Measurements from ENCODE around the gene GCGR. TPM values are rescaled to one million over a fixed set of nuclear protein-coding genes. Genes with fewer than 3 reads are reported as not detected.

Gene GCGR
- polyA plus RNA-seq, 1 of the 3 experiments (the other 2 are of a cell fraction), result not detected

DNA sequence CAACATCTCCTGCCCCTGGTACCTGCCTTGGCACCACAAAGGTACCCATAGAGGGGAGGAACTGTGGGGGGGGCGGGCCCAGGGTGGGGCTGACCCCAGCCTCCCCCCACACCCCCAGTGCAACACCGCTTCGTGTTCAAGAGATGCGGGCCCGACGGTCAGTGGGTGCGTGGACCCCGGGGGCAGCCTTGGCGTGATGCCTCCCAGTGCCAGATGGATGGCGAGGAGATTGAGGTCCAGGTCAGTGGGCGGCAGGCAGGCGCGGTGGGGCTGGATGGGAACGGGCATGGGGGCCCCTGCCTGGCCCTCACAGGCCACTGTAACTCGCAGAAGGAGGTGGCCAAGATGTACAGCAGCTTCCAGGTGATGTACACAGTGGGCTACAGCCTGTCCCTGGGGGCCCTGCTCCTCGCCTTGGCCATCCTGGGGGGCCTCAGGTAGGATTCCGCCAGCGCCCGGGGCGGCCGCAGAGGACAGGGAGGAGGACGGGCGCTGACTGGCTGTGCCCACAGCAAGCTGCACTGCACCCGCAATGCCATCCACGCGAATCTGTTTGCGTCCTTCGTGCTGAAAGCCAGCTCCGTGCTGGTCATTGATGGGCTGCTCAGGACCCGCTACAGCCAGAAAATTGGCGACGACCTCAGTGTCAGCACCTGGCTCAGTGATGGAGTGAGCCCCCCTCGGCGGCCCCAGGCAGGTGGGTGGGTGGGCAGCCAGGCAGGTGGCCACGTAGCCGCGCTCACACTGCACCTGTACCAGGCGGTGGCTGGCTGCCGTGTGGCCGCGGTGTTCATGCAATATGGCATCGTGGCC lies 7.1 kb downstream of the GCGR start:
- H3K4me1 ChIP-seq (ENCODE audit: control insufficient read depth in 1 of 2, insufficient read depth in 2 of 2, low read depth in 1 of 2, low read length in 1 of 2), result peaks cover 0 to 44% of the 10 kb centered on the region in 2 experiments; a peak in 1 of 4 replicates
- 73% methylated on average over 26 of the region's 42 CpGs for WGBS (ENCODE audit: low lambda C conversion rate)
- H3K27ac ChIP-seq (ENCODE audit: low read depth in 2 of 2, low read length in 1 of 2), result no peak overlapping the region
- no peak overlapping the region for H2AFZ ChIP-seq (ENCODE audit: low read depth)
- TF ChIP-seq, protein P1, sequence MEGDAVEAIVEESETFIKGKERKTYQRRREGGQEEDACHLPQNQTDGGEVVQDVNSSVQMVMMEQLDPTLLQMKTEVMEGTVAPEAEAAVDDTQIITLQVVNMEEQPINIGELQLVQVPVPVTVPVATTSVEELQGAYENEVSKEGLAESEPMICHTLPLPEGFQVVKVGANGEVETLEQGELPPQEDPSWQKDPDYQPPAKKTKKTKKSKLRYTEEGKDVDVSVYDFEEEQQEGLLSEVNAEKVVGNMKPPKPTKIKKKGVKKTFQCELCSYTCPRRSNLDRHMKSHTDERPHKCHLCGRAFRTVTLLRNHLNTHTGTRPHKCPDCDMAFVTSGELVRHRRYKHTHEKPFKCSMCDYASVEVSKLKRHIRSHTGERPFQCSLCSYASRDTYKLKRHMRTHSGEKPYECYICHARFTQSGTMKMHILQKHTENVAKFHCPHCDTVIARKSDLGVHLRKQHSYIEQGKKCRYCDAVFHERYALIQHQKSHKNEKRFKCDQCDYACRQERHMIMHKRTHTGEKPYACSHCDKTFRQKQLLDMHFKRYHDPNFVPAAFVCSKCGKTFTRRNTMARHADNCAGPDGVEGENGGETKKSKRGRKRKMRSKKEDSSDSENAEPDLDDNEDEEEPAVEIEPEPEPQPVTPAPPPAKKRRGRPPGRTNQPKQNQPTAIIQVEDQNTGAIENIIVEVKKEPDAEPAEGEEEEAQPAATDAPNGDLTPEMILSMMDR (IDR thresholded peaks at IDR 0.05), result no peak
- no peaks in the 10 kb centered on the region for H3K36me3 ChIP-seq (replicated peaks in 1 of 2; ENCODE audit: control insufficient read depth in 1 of 2, insufficient read depth in 2 of 2, low read length in 1 of 2)
- H4K20me1 ChIP-seq (ENCODE audit: insufficient read depth), result no peaks in the 10 kb centered on the region
- POLR2A ChIA-PET, result no interaction called here
- DNase-seq, result no peak
- no peaks in the 10 kb centered on the region for H3K9me2 ChIP-seq
- CTCF ChIA-PET, result interaction anchor here (0.7 to 7.3 kb wide), 8 partner anchors 16 to 85 kb away, joined by 3 to 60 read pairs (median 3); partner anchors contain the start of gene MCRIP1
- H3K27me3 ChIP-seq (ENCODE audit: insufficient read depth), result peaks cover 50% of the 10 kb centered on the region
- no peak overlapping the region for H3K9ac ChIP-seq
- no peak overlapping the region for H3K4me2 ChIP-seq
- H3F3A ChIP-seq (replicated peaks; ENCODE audit: insufficient read depth), result no peaks in the 10 kb centered on the region
- H3K9me3 ChIP-seq, result no peaks in the 10 kb centered on the region
- H3K79me2 ChIP-seq (ENCODE audit: insufficient read depth), result no peaks in the 10 kb centered on the region
- no peak overlapping the region for H3K4me3 ChIP-seq (ENCODE audit: low read depth in 2 of 2, low read length in 1 of 2)

DNA sequence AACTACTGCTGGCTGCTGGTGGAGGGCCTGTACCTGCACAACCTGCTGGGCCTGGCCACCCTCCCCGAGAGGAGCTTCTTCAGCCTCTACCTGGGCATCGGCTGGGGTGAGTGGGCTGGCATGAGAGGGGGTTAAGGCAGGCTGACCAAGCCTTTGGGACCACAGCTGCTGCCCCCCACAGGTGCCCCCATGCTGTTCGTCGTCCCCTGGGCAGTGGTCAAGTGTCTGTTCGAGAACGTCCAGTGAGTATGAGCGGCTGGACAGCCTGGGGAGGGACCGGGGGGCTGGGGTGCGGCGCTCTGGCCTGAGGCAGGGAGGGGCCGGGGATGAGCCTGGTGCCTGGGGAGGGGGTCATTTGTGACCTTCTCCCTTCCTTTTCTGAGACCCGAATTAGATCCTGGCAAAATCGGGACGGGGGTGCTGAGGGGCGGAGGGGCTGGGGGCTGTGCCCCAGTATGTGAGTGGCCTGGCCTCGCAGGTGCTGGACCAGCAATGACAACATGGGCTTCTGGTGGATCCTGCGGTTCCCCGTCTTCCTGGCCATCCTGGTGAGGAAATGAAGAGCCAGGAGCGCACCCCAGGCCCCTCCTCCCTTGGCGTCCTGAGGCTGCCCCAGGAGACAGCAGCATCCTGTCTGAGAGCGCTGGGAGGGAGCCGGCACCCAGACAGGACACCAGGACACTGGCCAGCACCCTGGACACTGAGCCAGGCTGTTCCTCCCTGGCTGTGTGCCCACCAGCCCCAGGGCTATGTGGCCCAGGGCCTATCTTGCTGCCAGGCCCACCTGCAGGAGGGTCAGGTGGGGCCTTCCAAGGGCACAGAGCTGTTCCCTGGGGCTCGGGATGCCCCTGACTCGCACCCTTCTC lies 8.0 kb downstream of the GCGR start:
- Histone ChIP-seq H3K9ac (no peak overlapping the region), H4K20me1 (ENCODE audit: insufficient read depth) (no peaks in the 10 kb centered on the region), H3K9me2 (no peaks in the 10 kb centered on the region), H3K9me3 (no peaks in the 10 kb centered on the region), H3F3A (replicated peaks; ENCODE audit: insufficient read depth) (no peaks in the 10 kb centered on the region), H3K4me2 (no peak overlapping the region), H3K4me1 (ENCODE audit: control insufficient read depth in 1 of 2, insufficient read depth in 2 of 2, low read depth in 1 of 2, low read length in 1 of 2) (peaks cover 0 to 41% of the 10 kb centered on the region in 2 experiments; a peak in 1 of 4 replicates), H3K27ac (ENCODE audit: low read depth in 2 of 2, low read length in 1 of 2) (peak overlapping the region in 1 of 2 experiments; percentile 17; a peak in 1 of 4 replicates), H2AFZ (ENCODE audit: low read depth) (no peak overlapping the region), H3K36me3 (replicated peaks in 1 of 2; ENCODE audit: control insufficient read depth in 1 of 2, insufficient read depth in 2 of 2, low read length in 1 of 2) (no peaks in the 10 kb centered on the region), H3K4me3 (ENCODE audit: low read depth in 2 of 2, low read length in 1 of 2) (no peak overlapping the region), H3K79me2 (ENCODE audit: insufficient read depth) (no peaks in the 10 kb centered on the region), H3K27me3 (ENCODE audit: insufficient read depth) (peaks cover 42% of the 10 kb centered on the region)
- TF ChIP-seq MXI1 (IDR thresholded peaks at IDR 0.05; ENCODE audit: low read depth, low read length) (0 out of 2 replicates have a peak, but pooled peaks have one; percentile 15), ELF1 (IDR thresholded peaks at IDR 0.05) (no peak), TEAD4 (IDR thresholded peaks at IDR 0.05; ENCODE audit: borderline replicate concordance, insufficient read depth) (no peak), GATA2 (CRISPR knock-in tag; IDR thresholded peaks at IDR 0.05) (peak; percentile 63; the same call in 1 of the 2 replicates), EP300 (IDR thresholded peaks at IDR 0.05; ENCODE audit: borderline replicate concordance in 1 of 2, low read depth in 1 of 2, low read length in 1 of 2) (peak in 1 of 2 experiments; percentile 71; a peak in 2 of 4 replicates), EZH2phosphoT487 (IDR thresholded peaks at IDR 0.05; ENCODE audit: borderline replicate concordance, low read depth) (no peak), RCOR1 (IDR thresholded peaks at IDR 0.05; ENCODE audit: low read length) (peak; percentile 55; the same call in 1 of the 2 replicates)
- WGBS (ENCODE audit: low lambda C conversion rate), result 42% methylated on average over 22 of the region's 24 CpGs
- DNase-seq, result peak; percentile 88
- ChIA-PET POLR2A (no interaction called here), CTCF (interaction anchor here (0.7 to 7.3 kb wide), 13 partner anchors 10 to 86 kb away, joined by 3 to 60 read pairs (median 4); partner anchors contain the start of gene MCRIP1)

All from SK-N-SH (cell line).